ENCODE data around the gene FGR. TPM values are rescaled to one million over a fixed set of nuclear protein-coding genes. Genes with fewer than 3 reads are reported as not detected.
A peak's percentile ranks its signal among the peaks of the same experiment; 100 is the strongest.
"Not testable (repeated sequence)": the region's sequence is repeated elsewhere in the genome, so short reads cannot be mapped to it uniquely, and the experiment has no call there.

The FGR gene
- total RNA-seq (ENCODE audit: insufficient read depth, low replicate concordance): 0.96 TPM

DNA sequence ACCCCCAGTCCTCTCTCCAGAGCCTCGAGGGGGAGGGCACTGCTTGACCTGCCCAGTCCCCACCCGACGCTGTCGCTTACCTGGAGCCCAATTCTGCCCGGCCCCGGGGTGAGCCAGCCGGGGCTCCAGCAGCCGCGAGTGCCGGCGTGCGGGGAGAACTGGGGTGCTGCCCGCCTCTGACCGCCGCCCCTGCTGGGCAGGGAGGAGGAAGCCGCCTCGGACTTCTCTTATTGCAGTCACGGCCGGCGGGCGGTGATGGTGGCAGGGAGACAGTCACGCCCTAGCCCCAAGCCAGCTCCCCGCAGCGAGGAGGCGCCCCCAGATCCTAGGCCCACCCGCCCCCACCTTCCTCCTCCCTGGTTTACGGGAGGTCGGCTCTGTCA, at the start of gene FGR:
Gene FGR (minus strand): TSS at position 201 of the 383 bp plus-strand sequence. CDS start 11,269 bp downstream, outside the sequence.
- DNase-seq (ENCODE audit: low spot score): no peak

GRCh38 chr1:27684176-27684575, 49.2 kb upstream of the FGR start:
- no peak for DNase-seq (ENCODE audit: low spot score)

DNA sequence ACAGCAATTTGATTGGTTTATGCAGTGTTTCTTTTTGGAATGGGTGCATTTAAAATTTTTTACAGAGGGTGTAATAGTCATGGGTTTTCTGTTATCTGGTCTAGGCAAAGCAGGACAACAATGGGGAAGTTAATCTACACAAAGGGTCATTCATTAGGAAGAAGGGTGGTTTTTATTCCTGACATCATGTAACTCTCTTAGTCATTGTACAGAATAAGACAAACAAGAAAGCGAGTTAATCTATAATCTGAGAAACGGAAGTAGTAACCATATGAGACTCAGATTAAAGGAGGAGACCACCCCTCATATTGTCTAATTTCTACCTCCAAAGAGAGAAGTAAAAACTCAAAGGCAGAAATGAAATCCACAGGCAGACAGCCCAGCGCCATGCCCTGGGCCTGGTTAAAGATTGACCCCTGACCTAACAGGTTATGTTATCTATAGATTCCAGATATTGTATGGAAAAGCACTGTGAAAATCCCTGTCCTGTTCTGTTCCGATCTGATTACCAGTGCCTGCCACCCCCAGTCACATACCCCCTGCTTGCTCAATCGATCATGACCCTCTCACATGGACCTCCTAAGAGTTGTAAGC, 47.5 kb upstream of the FGR start:
- no peak for DNase-seq (ENCODE audit: low spot score)

- not testable (repeated sequence) for DNase-seq (ENCODE audit: low spot score)
Measured at GRCh38 chr1:27681580-27681979, 46.6 kb upstream of the FGR start.

- DNase-seq (ENCODE audit: low spot score): not testable (repeated sequence)
Measured at GRCh38 chr1:27680225-27680791, 45.3 kb upstream of the FGR start.

- DNase-seq (ENCODE audit: low spot score): no peak
Measured at GRCh38 chr1:27678747-27679146, 43.8 kb upstream of the FGR start.

- DNase-seq (ENCODE audit: low spot score): no peak
Measured at GRCh38 chr1:27676410-27676809, 41.4 kb upstream of the FGR start.

- DNase-seq (ENCODE audit: low spot score): no peak
Measured at GRCh38 chr1:27672750-27673112, 37.7 kb upstream of the FGR start.

- peak; percentile 99 for DNase-seq (ENCODE audit: low spot score)
Measured at GRCh38 chr1:27671964-27672749, 37.2 kb upstream of the FGR start, which contains the start of gene IFI6. IFI6 (minus strand) TSS chr1:27672192; CDS start chr1:27669314, 2,878 bp downstream.

DNA sequence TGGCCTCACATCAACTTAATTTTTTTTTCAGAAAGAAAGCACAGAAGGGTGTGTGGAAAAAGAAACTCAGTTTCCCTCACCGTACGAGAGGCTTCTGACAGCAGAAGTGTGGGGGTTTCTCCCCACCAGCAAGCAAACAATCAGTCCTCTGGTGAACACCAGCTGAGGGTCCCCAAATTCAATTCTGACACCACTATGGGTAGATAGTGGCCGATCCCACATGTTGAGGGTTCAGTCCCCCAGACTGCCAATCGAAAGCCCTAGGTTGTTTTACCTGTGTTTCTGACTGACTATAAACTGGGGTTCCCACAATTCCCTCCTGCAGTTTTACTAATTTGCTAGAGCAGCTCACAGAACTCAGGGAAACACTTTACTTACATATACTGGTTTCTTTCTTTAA, 34.9 kb upstream of the FGR start:
- DNase-seq (ENCODE audit: low spot score): no peak

- peak; percentile 60 for DNase-seq (ENCODE audit: low spot score)
Measured at GRCh38 chr1:27668808-27669723, 34.1 kb upstream of the FGR start.

GRCh38 chr1:27668121-27668807, 33.3 kb upstream of the FGR start:
- DNase-seq (ENCODE audit: low spot score): no peak

DNA sequence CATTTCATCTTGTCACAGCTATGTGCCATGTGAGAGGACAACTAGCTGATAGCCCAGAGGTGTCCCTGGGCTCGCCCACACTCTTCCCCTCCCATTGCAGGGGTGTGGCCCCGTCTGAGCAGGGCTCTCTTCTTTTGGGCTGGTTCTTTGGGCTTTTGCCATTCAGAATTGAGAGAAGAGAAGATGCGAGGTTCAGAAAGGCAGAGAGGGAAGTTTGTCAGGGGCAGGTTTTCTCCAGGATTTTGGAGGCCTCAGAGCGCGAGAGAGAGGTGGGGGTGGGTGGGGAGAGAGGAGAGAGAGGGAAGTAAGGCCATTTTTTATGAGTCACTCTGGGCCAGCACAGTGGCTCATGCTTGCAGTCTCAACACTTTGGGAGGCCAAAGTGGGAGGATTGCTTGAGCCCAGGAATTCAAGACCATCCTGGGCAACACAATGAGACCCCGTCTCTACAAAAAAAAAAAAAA, 31.8 kb upstream of the FGR start:
- DNase-seq (ENCODE audit: low spot score): no peak

DNA sequence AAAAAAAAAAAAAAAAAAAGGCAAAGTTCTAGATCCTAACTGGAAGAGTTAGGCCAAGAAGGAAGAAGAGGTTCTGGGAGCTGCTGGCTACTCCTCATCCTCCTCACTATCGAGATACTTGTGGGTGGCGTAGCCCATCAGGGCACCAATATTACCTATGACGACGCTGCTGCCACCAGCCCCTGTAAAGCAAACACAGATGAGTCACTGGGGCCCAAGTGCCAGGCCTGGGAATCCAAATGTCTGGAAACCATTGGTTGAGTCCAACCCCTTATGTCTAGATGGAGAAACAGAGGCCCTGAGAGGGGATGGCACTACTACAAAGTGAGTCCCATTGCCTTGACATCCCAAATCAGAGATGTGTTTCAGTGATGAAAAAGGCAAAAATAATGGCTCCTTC, 31.3 kb upstream of the FGR start:
- DNase-seq (ENCODE audit: low spot score): no peak

- no peak for DNase-seq (ENCODE audit: low spot score)
Measured at GRCh38 chr1:27665016-27665651, 30.1 kb upstream of the FGR start.

DNA sequence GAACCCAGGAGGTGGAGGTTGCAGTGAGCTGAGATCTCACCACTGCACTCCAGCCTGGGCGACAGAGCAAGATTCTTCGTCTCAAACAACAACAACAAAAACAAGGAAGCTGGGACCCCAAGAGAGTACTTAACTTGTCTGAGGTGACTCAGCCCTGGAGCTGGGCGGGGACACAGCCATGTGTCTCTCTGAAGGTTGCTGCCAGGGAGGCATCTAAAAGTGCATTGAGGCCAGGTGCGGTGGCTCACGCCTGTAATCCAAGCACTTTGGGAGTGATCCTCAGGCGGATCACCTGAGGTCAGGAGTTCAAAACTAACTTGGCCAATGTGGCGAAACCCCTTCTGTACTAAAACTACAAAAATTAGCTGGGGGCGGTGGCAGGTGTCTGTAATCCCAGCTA, 29.3 kb upstream of the FGR start:
- DNase-seq (ENCODE audit: low spot score): no peak

GRCh38 chr1:27662707-27663393, 27.9 kb upstream of the FGR start:
- DNase-seq (ENCODE audit: low spot score): peak; percentile 92

GRCh38 chr1:27662261-27662660, 27.3 kb upstream of the FGR start:
- DNase-seq (ENCODE audit: low spot score): no peak

DNA sequence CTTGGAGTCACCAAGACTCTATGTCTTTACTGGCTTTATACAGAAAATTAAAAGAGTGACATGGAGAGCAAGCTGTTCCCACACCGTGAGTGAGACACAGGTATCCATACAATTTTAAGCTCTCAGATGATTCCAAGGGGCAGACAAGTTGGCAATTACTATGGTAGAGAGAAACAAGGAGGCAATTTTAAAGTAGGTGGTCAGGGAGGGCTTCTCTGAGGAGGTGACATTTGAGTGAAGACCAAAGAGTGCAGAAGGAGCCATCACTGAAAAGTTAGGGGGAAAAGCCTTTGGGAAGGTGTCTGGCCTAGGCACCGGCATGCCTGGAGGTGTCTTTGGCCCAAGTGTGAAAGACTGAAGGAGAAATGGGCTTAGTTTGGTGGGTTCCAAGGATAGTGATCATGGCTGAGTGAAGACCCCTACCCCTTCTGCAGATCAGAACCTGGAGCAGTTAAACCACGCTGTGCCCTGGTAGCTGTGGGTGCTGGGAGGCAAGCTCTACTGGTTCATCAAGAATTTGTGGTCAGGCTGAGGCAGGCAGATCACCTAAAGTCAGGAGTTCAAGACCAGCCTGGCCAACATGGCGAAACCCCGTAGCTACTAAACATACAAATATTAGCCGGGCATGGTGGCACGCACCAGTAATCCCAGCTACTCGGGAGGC, 26.6 kb upstream of the FGR start:
- DNase-seq (ENCODE audit: low spot score): no peak

Measured in umbilical cord (tissue), 2 donors.